GM18870 (cell line): Measurements from ENCODE around the gene MT4.

Experiments
- ATAC-seq: cut with Tn5 transposase; IDR thresholded peaks from one replicate; pipeline ENCODE4 v1.9.1; 2021; ENCODE audit warnings: moderate library complexity; ENCODE audit not compliant: unreplicated experiment

MT4 gene

GRCh38 chr16:56601325-56601724, 36.5 kb downstream of the MT4 start:
- ATAC-seq, result no peak

DNA sequence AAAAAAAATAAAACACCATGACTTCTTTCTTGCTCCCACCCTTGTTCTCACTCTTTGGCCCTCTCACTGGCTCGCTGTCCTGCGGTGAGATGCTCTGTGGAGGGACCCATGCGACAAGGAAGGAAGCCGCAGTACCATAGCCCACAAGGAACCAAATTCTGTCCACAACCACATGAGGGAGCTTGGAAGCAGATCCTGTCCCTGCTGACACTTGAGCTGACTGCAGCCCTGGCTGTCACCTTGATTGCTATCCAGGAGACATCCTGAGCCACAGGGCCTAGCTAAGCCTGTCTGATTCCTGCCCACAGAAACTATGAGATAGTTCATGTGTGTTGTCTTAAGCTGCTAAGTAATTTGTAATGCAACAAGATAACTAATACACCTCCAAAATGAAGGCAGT, 38.7 kb downstream of the MT4 start:
- ATAC-seq, result no peak

DNA sequence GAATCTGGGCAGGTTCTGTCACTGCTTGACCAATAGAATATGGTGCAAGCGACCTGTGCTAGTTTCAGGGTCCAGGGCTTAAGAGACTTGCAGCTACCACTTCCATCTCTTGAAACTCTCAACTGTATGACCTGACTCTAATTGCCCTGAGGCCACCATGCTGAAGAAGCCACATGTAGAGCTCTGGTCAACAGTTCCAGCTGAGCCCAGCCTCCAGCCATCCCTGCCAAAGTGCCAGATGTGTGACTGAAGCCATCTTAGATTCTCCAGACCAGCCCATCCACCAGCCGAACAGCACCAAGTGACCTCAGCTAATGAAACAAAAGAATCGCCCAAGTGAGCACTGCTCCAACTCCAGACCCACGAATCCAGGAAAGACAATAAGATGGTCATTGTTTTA, 40.1 kb downstream of the MT4 start:
- no peak for ATAC-seq

DNA sequence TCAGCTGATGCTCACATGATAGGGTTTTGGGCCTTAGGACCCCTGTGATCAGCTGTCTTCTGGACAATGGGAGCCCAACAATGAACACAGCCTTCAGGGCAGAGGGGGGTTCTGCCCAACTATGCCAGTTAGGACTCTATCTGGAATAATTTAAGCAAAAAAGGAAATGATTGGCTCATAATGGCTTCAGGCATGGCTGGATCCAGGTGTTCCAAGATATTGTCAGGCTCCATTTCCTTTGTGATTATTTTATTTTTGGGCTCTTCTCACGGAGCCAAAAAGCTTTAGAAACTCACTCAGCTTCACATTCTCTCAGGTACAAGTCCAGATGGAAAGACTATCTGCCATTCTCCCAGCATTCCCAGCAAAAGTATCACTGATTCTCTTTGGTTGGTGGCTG, 40.6 kb downstream of the MT4 start:
- ATAC-seq, result no peak

DNA sequence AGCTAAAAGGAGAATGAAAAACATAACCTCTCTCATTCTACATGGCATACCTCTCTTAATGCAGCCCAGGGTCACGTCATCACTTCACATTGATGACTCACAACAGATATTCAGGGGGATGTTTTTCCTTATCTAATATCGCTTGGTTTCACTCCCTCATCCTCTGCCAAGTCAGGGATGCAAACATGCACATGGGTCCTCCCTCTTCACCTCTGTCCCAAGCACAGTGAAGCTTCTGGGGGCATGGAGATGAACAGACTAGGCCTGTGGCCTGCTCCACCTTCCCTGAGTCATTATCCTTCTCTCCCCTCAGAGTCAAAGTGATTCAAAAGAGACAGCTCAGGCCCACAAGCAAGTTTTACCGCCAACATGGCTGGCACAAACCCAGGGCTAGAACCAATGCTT, 41.2 kb downstream of the MT4 start:
- no peak for ATAC-seq

DNA sequence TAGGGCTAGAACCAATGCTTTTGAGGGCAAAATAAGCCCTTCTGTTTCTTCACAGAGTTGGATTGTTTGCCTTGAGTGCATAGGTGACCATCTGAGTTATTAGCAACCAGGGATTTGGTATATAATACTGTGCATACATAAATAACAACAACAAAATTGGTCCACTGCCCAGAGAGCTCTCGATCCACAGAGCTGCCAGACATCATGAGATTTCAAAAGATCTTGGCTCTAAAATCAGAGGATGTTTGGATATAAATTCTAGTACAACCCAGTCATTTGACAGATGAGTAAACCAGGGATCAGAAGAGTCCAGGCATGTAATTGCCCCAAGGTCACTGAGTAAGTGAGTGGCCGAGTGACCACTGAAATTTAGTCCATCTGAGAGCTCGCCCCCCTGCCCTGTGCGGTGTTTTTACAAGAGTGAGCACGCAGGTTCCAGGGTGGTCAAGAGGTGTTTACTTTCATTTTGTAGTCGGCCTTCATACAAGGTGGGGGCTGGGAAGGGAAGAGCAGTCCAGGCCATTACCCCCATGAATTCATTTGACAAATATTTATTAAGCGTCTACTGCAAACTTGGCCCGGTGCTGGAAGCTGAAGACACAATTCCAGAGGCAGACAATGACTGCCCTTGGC, 41.7 kb downstream of the MT4 start:
- no peak for ATAC-seq

DNA sequence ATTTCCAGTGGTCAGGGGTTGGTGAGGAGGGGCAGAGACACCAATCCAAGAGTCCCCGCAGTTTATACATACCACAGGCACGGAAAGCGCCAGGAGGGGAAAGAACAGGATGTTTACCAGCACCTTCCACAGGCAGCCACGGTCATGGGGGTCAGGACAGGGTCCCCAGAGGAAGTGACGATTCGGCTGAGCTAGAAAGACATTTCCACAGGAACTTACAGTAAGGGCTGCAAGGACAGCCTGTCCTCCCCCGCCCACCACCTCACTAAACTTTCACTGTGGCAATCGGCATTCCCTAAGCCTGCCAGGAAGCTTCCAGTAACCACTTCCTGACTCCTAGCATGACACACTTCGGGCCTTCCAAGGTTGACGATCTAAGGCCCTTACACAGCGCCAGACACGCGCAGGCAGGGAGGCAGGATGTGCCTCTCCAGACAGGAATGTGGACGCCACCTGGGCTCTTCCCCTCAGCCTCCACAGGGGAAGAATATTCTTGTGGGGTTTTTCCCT, 42.3 kb downstream of the MT4 start:
- ATAC-seq, result no peak

DNA sequence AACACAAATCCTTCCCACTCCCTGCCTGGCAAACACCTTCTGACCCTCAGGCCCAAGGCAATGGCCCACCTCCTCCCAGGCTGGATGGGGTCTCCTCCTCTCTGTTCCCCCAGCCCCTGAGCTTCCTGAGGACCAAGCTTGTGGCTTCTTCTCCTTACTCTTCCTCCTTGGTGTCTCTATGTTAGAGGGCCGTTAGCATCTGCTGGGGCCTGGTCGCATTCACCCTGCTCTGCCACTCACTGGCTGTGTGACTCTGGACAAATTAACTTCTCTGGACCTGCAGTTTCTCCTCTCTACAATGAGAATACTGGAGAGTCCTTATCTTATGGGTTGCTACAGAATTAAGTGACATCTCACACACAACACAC, 42.8 kb downstream of the MT4 start:
- no peak for ATAC-seq

- peak; percentile 79 for ATAC-seq
Observed at GRCh38 chr16:56608043-56608875, 43.4 kb downstream of the MT4 start, which contains the start of gene MT2A. Gene MT2A, plus strand, starts transcription at chr16:56608584. Its CDS starts 72 bp downstream, at chr16:56608656.

DNA sequence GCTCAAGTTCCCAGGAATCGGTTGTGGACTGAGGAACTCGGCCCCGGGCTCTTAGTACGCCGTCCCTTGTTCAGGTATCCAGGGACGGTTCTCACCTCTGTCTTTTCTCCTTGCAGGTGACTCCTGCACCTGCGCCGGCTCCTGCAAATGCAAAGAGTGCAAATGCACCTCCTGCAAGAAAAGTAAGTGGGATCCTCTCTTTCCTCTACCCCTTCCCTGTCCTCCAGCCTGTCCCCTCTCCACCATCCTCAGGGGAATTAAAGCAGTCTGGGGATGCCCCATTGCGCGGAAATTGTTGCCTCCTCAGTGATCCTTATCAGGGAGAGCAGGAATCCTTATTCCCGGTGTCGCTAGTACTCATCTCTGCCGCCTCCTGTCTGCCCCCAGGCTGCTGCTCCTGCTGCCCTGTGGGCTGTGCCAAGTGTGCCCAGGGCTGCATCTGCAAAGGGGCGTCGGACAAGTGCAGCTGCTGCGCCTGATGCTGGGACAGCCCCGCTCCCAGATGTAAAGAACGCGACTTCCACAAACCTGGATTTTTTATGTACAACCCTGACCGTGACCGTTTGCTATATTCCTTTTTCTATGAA, 44.1 kb downstream of the MT4 start:
- no peak for ATAC-seq

GRCh38 chr16:56609463-56609921, 44.6 kb downstream of the MT4 start:
- no peak for ATAC-seq

DNA sequence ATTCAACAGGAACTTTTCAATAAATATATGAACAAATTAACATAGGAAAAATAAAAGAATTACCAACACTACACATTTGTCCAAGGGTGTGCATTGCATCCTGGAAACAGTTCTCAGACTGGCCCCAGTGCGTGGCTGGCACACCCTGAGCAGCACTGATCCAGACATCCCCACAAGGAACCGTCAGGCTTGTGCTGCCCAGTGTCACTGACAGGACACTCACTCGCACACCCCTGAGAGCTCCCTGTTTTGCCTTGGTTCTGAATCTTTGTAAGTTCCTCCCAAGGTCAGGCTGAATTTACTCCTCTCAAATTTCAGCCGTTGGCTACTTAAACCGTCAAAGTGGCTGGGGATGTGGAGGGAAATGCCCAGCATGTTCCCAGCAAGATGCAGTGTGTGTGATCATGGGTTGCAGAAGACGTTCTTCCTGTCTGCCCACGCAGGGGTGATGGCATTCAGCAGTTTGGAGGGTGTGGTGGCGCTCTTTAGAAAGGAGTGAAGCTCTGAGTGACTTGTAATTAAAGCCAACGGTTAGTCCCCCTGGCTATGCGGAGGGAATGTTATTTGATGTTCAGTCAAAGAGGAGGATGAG, 45.2 kb downstream of the MT4 start:
- ATAC-seq, result no peak

GRCh38 chr16:56610609-56611111, 45.8 kb downstream of the MT4 start:
- no peak for ATAC-seq

DNA sequence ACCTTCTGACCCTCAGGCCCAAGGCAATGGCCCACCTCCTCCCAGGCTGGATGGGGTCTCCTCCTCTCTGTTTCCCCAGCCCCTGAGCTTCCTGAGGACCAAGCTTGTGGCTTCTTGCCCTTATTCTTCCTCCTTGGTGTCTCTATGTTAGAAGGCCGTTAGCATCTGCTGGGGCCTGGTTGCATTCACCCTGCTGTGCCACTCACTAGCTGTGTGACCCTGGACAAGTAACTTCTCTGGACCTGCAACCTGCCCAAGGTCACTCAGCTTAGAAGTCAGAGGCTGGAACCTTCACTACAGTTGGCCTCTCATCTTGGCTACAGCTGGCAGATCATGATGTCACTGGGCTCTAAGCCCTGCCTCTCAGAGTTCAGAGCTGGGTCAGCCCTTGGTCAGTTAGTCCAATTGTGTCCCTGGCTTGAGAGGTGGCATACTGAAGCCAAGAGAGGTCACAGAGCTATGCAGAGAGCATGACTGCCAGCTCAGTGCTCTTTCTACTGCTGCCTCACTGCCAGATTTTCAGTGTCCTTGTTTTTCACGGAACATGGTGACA, 46.5 kb downstream of the MT4 start:
- ATAC-seq, result no peak

DNA sequence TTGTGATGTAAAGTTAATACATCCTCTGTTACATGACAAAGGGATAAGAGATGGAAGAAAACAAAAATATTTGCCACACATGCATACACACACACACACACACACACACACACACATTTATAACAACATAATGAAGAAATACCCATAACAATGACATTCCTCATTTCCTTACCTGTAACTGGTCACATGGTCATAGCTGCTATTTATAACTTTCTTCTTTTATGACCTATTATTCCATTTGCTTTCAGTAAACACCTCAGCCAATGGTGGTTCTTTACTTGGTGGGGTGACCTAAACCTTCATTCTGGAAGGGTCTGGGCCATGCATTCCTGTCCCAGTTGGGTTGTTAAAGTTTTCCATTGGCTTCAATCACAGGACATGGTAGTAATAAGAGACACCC, 48.8 kb downstream of the MT4 start:
- ATAC-seq, result no peak

GRCh38 chr16:56614549-56614991, 49.7 kb downstream of the MT4 start:
- ATAC-seq, result no peak

- no peak for ATAC-seq
Observed at GRCh38 chr16:56615353-56615752, 50.5 kb downstream of the MT4 start.

GRCh38 chr16:56616608-56617211, 51.8 kb downstream of the MT4 start:
- ATAC-seq, result no peak

DNA sequence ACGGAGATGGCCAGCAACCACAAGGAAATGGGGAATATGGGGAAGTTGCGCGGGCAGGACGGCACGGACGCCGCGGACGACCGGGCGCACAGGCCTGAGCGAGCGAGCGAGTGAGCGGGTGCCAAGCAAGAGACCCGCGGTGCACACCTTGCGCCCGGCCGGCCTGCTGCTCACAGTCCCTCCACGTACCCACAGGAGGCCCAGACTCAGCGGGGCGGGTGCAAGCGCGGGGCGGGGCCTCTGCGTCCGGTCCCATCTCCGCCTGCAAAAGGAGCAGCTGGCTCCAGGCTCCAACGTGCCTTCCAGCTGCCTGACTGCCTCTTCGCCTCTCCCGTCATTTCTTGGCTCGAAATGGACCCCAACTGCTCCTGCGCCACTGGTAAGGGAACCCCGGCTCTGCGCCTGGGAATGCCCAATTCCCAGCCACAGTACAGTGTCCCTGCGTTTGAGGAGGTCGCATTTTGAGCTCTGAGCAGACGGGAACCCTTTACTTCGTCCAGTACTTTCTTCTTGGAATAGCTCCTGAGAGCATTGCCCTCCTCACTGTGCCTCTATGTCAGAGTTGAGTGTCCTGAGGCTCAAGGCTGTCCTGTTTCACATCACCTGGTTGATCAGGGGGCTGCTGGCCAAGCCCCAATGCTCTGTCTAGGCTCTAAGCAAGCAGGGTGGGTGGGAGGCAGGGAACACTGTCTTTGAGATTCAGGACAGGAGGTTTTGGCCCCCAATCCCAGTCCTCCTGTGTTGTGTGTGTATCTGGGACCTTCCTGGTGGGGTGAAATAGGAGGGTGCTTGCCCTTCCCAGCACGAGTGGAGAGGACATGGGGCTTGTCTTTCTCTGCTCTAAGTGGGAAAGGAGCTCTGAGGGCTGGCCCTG, 52.6 kb downstream of the MT4 start:
- no peak for ATAC-seq

DNA sequence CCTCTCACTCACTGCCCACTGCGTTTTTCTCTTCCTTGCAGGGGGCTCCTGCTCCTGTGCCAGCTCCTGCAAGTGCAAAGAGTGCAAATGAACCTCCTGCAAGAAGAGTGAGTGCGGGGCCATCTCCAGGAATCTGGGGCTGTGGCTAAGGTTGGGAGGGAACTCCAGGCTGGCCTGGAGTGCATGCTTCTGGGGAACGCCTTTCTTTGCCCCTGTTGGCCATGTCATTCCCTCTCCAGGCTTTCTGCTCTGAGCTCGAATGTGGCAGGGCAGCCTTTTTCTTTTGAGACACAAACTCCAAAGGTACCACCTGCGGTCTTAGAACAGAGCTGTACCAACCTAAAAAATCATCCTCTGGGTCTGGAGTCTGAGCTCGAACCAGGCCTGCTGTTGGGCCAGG, 53.3 kb downstream of the MT4 start:
- ATAC-seq, result no peak
